Stimulated activated CD4-positive, alpha-beta T cell treated with anti-CD3 and anti-CD28 coated beads, Interleukin-15, amount 100 ng/mL, for 24 hours (primary cell): ENCODE results near the gene OR2M7.
A peak's percentile ranks its signal among the peaks of the same experiment; 100 is the strongest.
"Not testable (repeated sequence)": the region's sequence is repeated elsewhere in the genome, so short reads cannot be mapped to it uniquely, and the experiment has no call there.

Source experiments
- DNase-seq: peaks from one replicate; pipeline ENCODE4 v3.0.0-alpha.2; 2020

The OR2M7 gene

DNA sequence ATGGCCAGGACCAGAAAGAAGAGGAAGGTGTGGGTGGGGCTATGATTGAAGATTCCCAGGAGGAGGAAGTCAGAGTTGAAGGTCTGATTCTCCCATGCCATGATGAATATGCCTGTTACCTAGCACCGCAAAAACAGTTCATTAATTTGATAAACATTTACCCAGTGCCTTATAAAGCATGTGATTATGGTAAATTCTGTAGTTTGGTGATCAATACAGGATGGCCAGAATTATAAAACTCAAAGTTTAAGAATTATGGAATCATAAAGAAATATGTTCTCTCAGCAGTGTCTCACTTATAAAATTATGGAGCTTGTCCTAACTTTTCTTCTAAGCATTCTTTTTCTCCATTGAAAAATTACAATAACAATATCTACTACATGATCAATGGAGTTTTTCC is at the start of gene OR2M7:
Gene OR2M7 (minus strand): TSS at position 101 of the 400 bp plus-strand sequence. CDS start 0 bp downstream, at position 101.
- DNase-seq, result no peak

DNA sequence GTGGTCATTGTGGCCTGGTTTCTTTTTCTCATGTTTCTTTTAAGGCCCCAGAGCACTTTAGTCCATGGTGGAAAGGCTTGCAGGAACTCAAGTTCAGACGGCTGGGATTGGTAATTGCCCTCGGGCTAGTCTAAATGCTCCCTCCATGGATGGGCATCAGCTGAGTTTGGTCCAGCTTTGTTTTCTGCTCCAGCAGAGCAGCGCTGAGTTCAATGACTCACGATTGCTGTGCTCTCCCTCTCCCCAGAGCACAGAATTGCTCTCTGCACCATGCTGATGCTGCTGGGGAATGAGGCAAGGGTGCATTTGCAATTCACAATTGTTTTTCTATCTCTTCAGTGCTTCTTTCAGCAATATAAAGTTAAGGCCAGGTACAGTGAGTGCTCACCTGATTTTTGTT is 49.4 kb upstream of the OR2M7 start:
- DNase-seq, result no peak

- DNase-seq, result peak; percentile 9
Measured at GRCh38 chr1:248372394-248372793, 48.0 kb upstream of the OR2M7 start.

GRCh38 chr1:248366609-248367008 is 42.2 kb upstream of the OR2M7 start:
- DNase-seq, result no peak

GRCh38 chr1:248361121-248361715 is 36.9 kb upstream of the OR2M7 start, which contains the start of gene OR2T4:
OR2T4 (plus strand) TSS chr1:248361665; CDS start chr1:248361665, 0 bp downstream.
- no peak for DNase-seq

- no peak for DNase-seq
Measured at GRCh38 chr1:248359415-248359814, 35.0 kb upstream of the OR2M7 start.

DNA sequence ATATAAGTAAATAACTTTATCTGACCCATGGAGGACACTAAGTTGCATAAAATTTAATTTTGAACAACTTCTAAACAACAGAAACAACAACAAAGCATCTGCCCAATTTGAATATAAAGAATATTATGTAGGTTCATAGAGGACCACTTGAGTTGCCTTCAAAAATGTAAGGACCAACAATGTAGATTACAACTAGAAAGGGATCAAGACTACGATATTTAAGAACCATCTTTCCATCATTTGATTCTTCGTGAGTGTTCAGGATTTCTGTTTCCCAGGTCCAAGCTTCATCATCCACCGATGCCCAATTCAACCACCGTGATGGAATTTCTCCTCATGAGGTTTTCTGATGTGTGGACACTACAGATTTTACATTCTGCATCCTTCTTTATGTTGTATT is 24.1 kb upstream of the OR2M7 start, which contains the start of gene OR14C36:
Gene OR14C36 (plus strand): TSS at position 301 of the 400 bp plus-strand sequence. CDS start 0 bp downstream, at position 301.
- no peak for DNase-seq

DNA sequence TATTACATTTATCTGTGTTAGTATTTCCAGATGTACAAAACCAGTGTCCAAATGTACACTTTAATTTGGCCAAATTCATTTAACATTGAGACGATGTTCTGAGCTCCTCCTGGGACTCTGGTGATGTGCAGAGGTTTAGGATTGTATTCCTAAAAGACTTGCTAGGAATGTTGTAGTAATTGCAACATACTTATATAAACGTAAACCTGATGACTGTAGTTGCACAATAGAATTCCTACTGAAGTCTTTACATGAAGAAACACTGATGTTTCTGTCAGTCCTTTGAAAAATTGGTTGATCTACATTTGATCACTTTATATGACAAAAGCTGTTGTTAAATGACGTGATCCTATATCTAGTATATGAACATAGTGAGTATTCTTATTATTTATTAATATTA is 19.1 kb upstream of the OR2M7 start:
- no peak for DNase-seq

GRCh38 chr1:248316796-248317195 is 7.6 kb downstream of the OR2M7 start:
- no peak for DNase-seq

GRCh38 chr1:248306740-248307139 is 17.6 kb downstream of the OR2M7 start:
- DNase-seq, result not testable (repeated sequence)

- DNase-seq, result no peak
Measured at GRCh38 chr1:248306103-248306502, 18.3 kb downstream of the OR2M7 start.

DNA sequence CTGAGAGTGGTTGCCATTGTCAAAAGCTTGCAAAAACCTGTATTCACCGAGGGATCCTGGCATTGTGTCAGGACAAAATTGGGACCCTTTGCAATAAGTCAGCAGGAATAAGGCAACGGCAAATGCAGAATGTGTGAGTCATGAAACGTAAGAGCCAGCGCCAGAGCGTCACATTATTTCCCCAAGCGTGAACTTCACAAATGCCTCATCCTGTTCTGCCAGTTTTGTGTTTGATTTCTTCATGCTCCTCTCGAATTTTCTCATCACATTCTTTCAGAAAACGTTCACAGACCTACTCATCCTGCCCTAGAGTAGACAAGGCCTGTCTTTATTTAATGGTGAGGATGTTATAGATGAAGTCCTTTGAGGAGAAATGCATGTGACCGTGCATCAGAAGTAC is 18.7 kb downstream of the OR2M7 start:
- DNase-seq, result not testable (repeated sequence)

DNA sequence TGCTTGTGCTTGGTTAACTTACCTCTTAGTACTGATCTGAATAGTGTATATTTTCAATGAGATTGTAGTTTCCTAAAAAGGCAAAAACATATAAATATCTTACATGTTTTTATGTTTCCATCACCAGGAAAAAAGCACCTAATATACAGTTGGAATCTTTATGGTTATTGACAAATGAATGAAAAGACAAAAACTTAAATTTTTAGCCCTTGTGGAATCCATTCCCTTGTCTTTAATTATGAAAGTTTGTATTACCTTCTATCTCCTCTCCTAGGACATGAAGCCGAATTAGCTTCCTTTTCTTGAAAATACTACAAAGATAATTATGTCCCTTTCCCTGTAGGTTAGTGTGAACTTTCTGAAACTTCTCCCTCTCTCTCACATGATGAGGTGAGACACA is 21.0 kb downstream of the OR2M7 start, which contains the start of gene OR2T12:
Gene OR2T12 (minus strand): TSS at position 101 of the 400 bp plus-strand sequence. CDS start 7,846 bp downstream, outside the sequence.
- no peak for DNase-seq

DNA sequence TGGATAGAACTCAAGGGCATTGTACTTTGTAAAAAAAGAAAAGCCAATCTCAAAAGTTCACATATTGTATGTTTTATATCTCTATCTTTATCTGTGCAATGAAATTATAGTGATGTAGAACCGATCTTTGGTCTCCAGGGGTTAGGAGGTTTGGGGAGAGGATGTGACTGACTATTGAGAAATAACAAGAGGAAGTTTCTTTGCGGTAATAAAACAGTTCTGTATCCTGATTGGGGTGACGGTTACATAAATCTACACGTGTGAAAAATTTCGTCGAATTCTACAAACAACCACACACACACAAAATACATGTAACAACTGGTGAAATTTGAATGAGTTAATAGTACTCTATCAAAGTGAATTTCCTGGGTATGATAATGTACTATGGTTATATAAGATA is 36.0 kb downstream of the OR2M7 start:
- DNase-seq, result no peak

GRCh38 chr1:248277876-248278275 is 46.5 kb downstream of the OR2M7 start, which contains the start of gene OR2T33:
OR2T33 (minus strand) TSS chr1:248277976; CDS start chr1:248273814, 4,162 bp downstream.
- DNase-seq, result no peak
